Fibroblast of skin of right quadriceps (primary cell): Measurements from ENCODE around the gene PDYN.

Experiments
- DNase-seq: peaks from one replicate; pipeline ENCODE4 v3.0.0-alpha.2; 2013

Gene PDYN

GRCh38 chr20:1949347-1950100 lies 44.3 kb downstream of the PDYN start:
- no peak for DNase-seq

- DNase-seq = no peak
These were observed 46.4 kb downstream of the PDYN start for GRCh38 chr20:1947535-1947846.

- DNase-seq = no peak
These were observed 46.9 kb downstream of the PDYN start for GRCh38 chr20:1946762-1947534.

- no peak for DNase-seq
These were observed 47.5 kb downstream of the PDYN start for GRCh38 chr20:1946442-1946761.

- DNase-seq = no peak
These were observed 48.2 kb downstream of the PDYN start for GRCh38 chr20:1945660-1946059.

GRCh38 chr20:1945134-1945618 lies 48.7 kb downstream of the PDYN start:
- DNase-seq = peak; percentile 24

GRCh38 chr20:1944345-1945091 lies 49.3 kb downstream of the PDYN start:
- no peak for DNase-seq

- no peak for DNase-seq
These were observed 50.4 kb downstream of the PDYN start for GRCh38 chr20:1943275-1944002.

GRCh38 chr20:1942486-1943274 lies 51.2 kb downstream of the PDYN start:
- no peak for DNase-seq

GRCh38 chr20:1942061-1942460 lies 51.8 kb downstream of the PDYN start:
- no peak for DNase-seq

GRCh38 chr20:1941226-1941625 lies 52.6 kb downstream of the PDYN start:
- DNase-seq = peak; percentile 16

GRCh38 chr20:1940581-1940980 lies 53.3 kb downstream of the PDYN start:
- no peak for DNase-seq

- DNase-seq = no peak
These were observed 54.6 kb downstream of the PDYN start for GRCh38 chr20:1939270-1939595.

GRCh38 chr20:1938464-1939269 lies 55.2 kb downstream of the PDYN start:
- no peak for DNase-seq

GRCh38 chr20:1937316-1937976 lies 56.4 kb downstream of the PDYN start:
- no peak for DNase-seq

- no peak for DNase-seq
These were observed 58.0 kb downstream of the PDYN start for GRCh38 chr20:1935696-1936366.

- DNase-seq = peak; percentile 86
These were observed 58.9 kb downstream of the PDYN start for GRCh38 chr20:1934721-1935573.

- peak; percentile 79 for DNase-seq
These were observed 59.7 kb downstream of the PDYN start for GRCh38 chr20:1934156-1934555.

GRCh38 chr20:1933465-1933870 lies 60.4 kb downstream of the PDYN start:
- peak; percentile 48 for DNase-seq
